Measurements from ENCODE around the gene ZFP90. TPM values are rescaled to one million over a fixed set of nuclear protein-coding genes. Genes with fewer than 3 reads are reported as not detected.

The ZFP90 gene
- polyA plus RNA-seq, 2 of the 4 experiments (the other 2 are of a cell fraction): 13.8 to 21.6 TPM

DNA sequence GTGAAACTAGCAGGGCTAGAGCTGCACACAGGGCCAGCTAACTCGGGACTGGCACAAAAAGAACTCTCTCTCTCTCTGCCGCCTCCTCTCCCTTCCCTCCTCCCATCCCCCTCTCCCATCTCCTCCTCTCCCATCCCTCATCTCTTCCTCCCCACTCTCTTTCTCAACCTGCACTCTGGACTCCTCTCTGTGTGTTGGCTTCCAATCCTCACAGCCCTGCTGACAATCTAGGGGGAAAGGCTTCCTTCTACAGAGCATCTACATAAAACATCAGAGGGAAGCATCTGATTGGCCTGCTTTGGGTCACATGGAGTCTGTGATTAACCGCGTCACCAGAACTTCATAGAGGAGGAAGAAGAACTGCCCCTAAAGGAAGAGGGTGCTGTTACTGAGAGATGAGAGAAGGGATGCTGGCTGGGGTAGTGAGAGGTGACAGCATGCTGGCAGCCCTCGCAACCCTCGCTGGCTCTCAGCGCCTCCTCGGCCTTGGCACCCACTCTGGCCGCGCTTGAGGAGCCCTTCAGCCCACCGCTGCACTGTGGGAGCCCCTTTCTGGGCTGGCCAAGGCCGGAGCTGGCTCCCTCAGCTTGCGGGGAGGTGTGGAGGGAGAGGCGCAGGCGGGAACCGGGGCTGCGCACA is 12.8 kb upstream of the ZFP90 start:
- DNase-seq (ENCODE audit: low read depth in 1 of 2, low spot score in 1 of 2) (peak in 1 of 2 experiments; percentile 15), ATAC-seq (no peak), FAIRE-seq (no peak)
- ChIA-PET POLR2A (no interaction called here), CTCF (interaction anchor here (0.8 to 3.8 kb wide), 4 partner anchors 64 to 376 kb away, joined by 3 to 18 read pairs (median 4); no protein-coding TSS in a partner anchor)
- TF ChIP-seq HDAC2 (IDR thresholded peaks at IDR 0.05): no peak
- no peak for TF ChIP-seq TFCP2L1 (CRISPR knock-in tag; IDR thresholded peaks at IDR 0.05)
- TF ChIP-seq FOSB (CRISPR knock-in tag; IDR thresholded peaks at IDR 0.05): no peak
- no peak for TF ChIP-seq FOSL2 (IDR thresholded peaks at IDR 0.05)
- TF ChIP-seq FOSL2 (CRISPR knock-in tag; IDR thresholded peaks at IDR 0.05): no peak
- TF ChIP-seq REST (IDR thresholded peaks at IDR 0.05): no peak
- TF ChIP-seq HES2 (IDR thresholded peaks at IDR 0.05): no peak
- TF ChIP-seq ZC3H11A (IDR thresholded peaks at IDR 0.05): no peak
- TF ChIP-seq RFX5 (IDR thresholded peaks at IDR 0.05): no peak
- no peak for TF ChIP-seq HOXB13 (CRISPR knock-in tag; IDR thresholded peaks at IDR 0.05; ENCODE audit: low read depth)
- no peak for TF ChIP-seq POLR2A (IDR thresholded peaks at IDR 0.05; ENCODE audit: low read length)
- Histone ChIP-seq H3K27ac (no peak overlapping the region), H3K9me3 (peaks cover 6% of the 10 kb centered on the region; the same call in 1 of the 3 replicates), H3K4me3 (no peak overlapping the region), H3K4me2 (no peak overlapping the region), H3K4me1 (peaks cover 4% of the 10 kb centered on the region; the same call in 1 of the 3 replicates)
- 67% methylated on average over 17 of the region's 17 CpGs for WGBS (ENCODE audit: missing lambda C conversion rate)

DNA sequence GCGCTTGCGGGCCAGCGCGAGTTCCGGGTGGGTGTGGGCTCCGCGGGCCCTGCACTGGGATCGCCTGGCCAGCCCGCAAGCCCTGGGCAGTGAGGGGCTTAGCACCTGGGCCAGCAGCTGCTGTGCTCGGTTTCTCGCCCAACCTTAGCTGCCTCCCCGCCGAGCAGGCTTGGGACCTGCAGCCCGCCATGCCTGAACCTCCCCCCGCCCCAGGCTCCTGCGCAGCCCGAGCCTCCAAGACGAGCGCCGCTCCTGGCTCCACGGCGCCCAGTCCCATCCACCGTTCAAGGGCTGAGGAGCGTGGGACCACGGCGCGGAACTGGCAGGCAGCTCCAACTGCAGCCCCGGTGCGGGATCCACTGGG is 12.3 kb upstream of the ZFP90 start:
- Histone ChIP-seq H3K4me3 (no peak overlapping the region), H3K9me3 (peaks cover 6% of the 10 kb centered on the region; the same call in 1 of the 3 replicates), H3K4me1 (peaks cover 4% of the 10 kb centered on the region; the same call in 1 of the 3 replicates), H3K27ac (no peak overlapping the region), H3K4me2 (no peak overlapping the region)
- ATAC-seq (no peak), DNase-seq (ENCODE audit: low read depth in 1 of 2, low spot score in 1 of 2) (no peak), FAIRE-seq (no peak)
- 80% methylated on average over 13 of the region's 29 CpGs for WGBS (ENCODE audit: missing lambda C conversion rate)
- ChIA-PET POLR2A (no interaction called here), CTCF (interaction anchor here (1.7 to 4.2 kb wide), 12 partner anchors 7 to 598 kb away, joined by 4 to 30 read pairs (median 13); partner anchors contain the start of gene ZFP90)
- TF ChIP-seq HOXB5 (CRISPR knock-in tag; IDR thresholded peaks at IDR 0.05) (no peak), TFCP2L1 (CRISPR knock-in tag; IDR thresholded peaks at IDR 0.05) (no peak), REST (IDR thresholded peaks at IDR 0.05) (no peak), NFE2L2 (conservative IDR thresholded peaks at IDR 0.05; ENCODE audit: low read length) (no peak), ZSCAN20 (CRISPR knock-in tag; IDR thresholded peaks at IDR 0.05) (no peak), RFX5 (IDR thresholded peaks at IDR 0.05) (no peak), HES2 (IDR thresholded peaks at IDR 0.05) (no peak), MAX (IDR thresholded peaks at IDR 0.05) (no peak), EP300 (IDR thresholded peaks at IDR 0.05) (no peak), CBX2 (IDR thresholded peaks at IDR 0.05; ENCODE audit: borderline replicate concordance, low read depth) (no peak), EHMT2 (IDR thresholded peaks at IDR 0.05; ENCODE audit: low read depth) (no peak), RARB (CRISPR knock-in tag; IDR thresholded peaks at IDR 0.05) (no peak), CBX8 (IDR thresholded peaks at IDR 0.05) (no peak)
- TF ChIP-seq, protein P1, sequence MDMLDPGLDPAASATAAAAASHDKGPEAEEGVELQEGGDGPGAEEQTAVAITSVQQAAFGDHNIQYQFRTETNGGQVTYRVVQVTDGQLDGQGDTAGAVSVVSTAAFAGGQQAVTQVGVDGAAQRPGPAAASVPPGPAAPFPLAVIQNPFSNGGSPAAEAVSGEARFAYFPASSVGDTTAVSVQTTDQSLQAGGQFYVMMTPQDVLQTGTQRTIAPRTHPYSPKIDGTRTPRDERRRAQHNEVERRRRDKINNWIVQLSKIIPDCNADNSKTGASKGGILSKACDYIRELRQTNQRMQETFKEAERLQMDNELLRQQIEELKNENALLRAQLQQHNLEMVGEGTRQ (IDR thresholded peaks at IDR 0.05): no peak
- TF ChIP-seq, protein P2, sequence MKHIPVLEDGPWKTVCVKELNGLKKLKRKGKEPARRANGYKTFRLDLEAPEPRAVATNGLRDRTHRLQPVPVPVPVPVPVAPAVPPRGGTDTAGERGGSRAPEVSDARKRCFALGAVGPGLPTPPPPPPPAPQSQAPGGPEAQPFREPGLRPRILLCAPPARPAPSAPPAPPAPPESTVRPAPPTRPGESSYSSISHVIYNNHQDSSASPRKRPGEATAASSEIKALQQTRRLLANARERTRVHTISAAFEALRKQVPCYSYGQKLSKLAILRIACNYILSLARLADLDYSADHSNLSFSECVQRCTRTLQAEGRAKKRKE (CRISPR knock-in tag; IDR thresholded peaks at IDR 0.05; ENCODE audit: low read depth): no peak
- TF ChIP-seq, protein P3, sequence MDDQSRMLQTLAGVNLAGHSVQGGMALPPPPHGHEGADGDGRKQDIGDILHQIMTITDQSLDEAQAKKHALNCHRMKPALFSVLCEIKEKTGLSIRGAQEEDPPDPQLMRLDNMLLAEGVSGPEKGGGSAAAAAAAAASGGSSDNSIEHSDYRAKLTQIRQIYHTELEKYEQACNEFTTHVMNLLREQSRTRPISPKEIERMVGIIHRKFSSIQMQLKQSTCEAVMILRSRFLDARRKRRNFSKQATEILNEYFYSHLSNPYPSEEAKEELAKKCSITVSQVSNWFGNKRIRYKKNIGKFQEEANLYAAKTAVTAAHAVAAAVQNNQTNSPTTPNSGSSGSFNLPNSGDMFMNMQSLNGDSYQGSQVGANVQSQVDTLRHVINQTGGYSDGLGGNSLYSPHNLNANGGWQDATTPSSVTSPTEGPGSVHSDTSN (IDR thresholded peaks at IDR 0.05): no peak
